ENCODE results near the gene LILRA2.
"Not testable (repeated sequence)": the region's sequence is repeated elsewhere in the genome, so short reads cannot be mapped to it uniquely, and the experiment has no call there.

Gene LILRA2

GRCh38 chr19:54612428-54612827, 38.8 kb downstream of the LILRA2 start:
- no peak for DNase-seq

- DNase-seq, result no peak
Measured at GRCh38 chr19:54614726-54615125, 41.1 kb downstream of the LILRA2 start.

- no peak for DNase-seq
Measured at GRCh38 chr19:54616057-54616456, 42.5 kb downstream of the LILRA2 start.

GRCh38 chr19:54616821-54617560, 43.4 kb downstream of the LILRA2 start:
- DNase-seq, result no peak

GRCh38 chr19:54620464-54620863, 46.9 kb downstream of the LILRA2 start:
- no peak for DNase-seq

GRCh38 chr19:54622431-54622830, 48.8 kb downstream of the LILRA2 start:
- no peak for DNase-seq

GRCh38 chr19:54624234-54624633, 50.6 kb downstream of the LILRA2 start:
- DNase-seq, result not testable (repeated sequence)

GRCh38 chr19:54624934-54625730, 51.5 kb downstream of the LILRA2 start:
- DNase-seq, result not testable (repeated sequence)

GRCh38 chr19:54626757-54627156, 53.2 kb downstream of the LILRA2 start:
- DNase-seq, result no peak

GRCh38 chr19:54627912-54628311, 54.3 kb downstream of the LILRA2 start:
- not testable (repeated sequence) for DNase-seq

- DNase-seq, result not testable (repeated sequence)
Measured at GRCh38 chr19:54630262-54630661, 56.7 kb downstream of the LILRA2 start, which contains the start of gene LILRB1. Gene LILRB1, plus strand, starts transcription at chr19:54630484. Its CDS starts 590 bp downstream, at chr19:54631074.

GRCh38 chr19:54630782-54631181, 57.2 kb downstream of the LILRA2 start:
- no peak for DNase-seq

- not testable (repeated sequence) for DNase-seq
Measured at GRCh38 chr19:54631489-54632337, 58.1 kb downstream of the LILRA2 start.

GRCh38 chr19:54632517-54632916, 58.9 kb downstream of the LILRA2 start:
- not testable (repeated sequence) for DNase-seq

- DNase-seq, result no peak
Measured at GRCh38 chr19:54633401-54633800, 59.8 kb downstream of the LILRA2 start.

GRCh38 chr19:54636081-54636480, 62.5 kb downstream of the LILRA2 start:
- DNase-seq, result not testable (repeated sequence)

GRCh38 chr19:54638683-54639082, 65.1 kb downstream of the LILRA2 start:
- DNase-seq, result no peak

All from NCI-H226 (cell line).